Activated naive CD4-positive, alpha-beta T cell treated with anti-CD3 and anti-CD28 coated beads, Interleukin-2, amount 50 U/mL, for 24 hours (primary cell): ENCODE results near the gene PRKN.

Experiments used
- H3K27ac Mint-ChIP-seq: one replicate; pipeline ENCODE4 v1.8.0; 2021; ENCODE audit warnings: mild to moderate bottlenecking, mixed read lengths
- H3K27me3 Mint-ChIP-seq: one replicate; pipeline ENCODE4 v1.8.0; 2021; ENCODE audit warnings: mixed read lengths
- H3K36me3 Mint-ChIP-seq: one replicate; pipeline ENCODE4 v1.8.0; 2021; ENCODE audit warnings: mixed read lengths
- H3K4me1 Mint-ChIP-seq: one replicate; pipeline ENCODE4 v1.8.0; 2021; ENCODE audit warnings: mixed read lengths
- H3K4me3 Mint-ChIP-seq: one replicate; pipeline ENCODE4 v1.8.0; 2021; ENCODE audit warnings: mild to moderate bottlenecking, mixed read lengths
- H3K9me3 Mint-ChIP-seq: one replicate; pipeline ENCODE4 v1.8.0; 2021; ENCODE audit warnings: mixed read lengths

PRKN gene

DNA sequence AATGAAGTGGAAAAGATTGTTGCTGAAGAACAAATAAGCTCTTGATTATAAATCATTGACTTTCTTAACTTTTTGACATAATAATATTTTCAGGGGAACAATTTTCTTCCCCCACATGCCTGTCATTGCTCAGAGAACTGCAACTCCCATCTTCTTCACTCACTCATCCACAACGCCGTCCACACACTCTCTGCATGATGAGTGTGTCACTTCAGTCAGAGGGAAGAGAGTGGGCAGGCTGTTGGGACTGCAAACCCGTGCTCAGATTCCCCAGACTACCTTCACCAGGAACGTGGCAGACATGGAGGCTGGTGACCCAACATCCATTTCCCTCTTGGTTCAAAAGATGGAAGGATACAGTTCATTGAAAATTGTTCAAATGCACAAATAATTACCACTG is 650.8 kb downstream of the PRKN start:
- H3K9me3 Mint-ChIP-seq = peaks cover 8% of the 10 kb centered on the region
- no peaks in the 10 kb centered on the region for H3K4me1 Mint-ChIP-seq

DNA sequence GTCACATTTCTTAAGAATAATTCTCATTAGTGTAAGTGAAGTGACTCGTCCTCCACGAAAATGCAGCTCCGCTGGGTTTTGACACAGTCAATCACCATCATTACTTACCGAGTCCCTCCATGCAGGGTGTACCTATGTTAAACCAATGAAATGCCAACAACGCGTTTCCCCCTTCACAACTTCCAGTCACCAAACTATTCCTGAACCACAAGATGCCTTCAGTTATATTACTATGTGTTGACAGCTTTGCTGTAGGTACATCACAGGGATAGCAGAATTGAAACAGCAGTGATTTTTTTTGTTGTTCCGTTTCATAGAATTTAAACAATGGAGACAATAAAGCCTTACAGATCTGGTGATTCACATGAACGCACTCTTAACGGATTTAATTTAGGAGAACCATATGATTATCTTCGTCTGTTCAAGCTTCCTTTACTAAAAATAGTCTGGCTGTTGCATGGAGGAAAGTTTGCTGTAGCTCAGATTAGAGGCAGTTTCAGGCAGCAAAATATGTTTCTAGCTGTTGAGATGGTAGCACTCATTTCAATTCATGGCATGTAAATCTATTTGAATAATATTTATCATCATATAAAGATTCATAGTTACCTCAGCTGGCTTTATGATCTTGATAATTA is 652.8 kb downstream of the PRKN start:
- Mint-ChIP-seq H3K4me3 (no peak overlapping the region), H3K4me1 (no peaks in the 10 kb centered on the region), H3K36me3 (peaks cover 3% of the 10 kb centered on the region), H3K27ac (no peak overlapping the region), H3K9me3 (peaks cover 8% of the 10 kb centered on the region), H3K27me3 (no peaks in the 10 kb centered on the region)

More for the DNA sequence above, 650.8 kb downstream of the PRKN start:
- H3K27ac Mint-ChIP-seq = no peak overlapping the region
- no peaks in the 10 kb centered on the region for H3K27me3 Mint-ChIP-seq
- no peak overlapping the region for H3K4me3 Mint-ChIP-seq
- peaks cover 2% of the 10 kb centered on the region for H3K36me3 Mint-ChIP-seq

DNA sequence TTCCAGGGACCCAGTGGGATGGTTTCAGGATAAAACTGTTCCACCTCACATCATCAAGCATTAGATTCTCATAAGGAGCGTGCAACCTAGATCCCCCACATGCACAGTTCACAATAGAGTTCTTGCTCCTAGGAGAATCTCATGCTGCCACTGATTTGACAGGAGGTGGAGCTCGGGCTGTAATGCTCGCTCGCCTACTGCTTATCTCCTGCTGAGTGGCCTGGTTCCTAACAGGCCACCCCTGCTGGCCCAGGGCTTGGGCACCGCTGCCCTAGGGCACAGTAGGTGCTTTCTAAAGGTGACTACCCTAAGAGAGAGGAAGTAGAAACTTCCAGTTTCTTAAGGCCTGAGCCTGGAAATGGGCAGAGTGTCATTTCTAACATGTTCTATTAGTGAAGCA is 656.9 kb downstream of the PRKN start:
- Mint-ChIP-seq H3K36me3 (peaks cover 5% of the 10 kb centered on the region), H3K4me3 (no peak overlapping the region), H3K9me3 (peaks cover 10% of the 10 kb centered on the region), H3K27ac (no peak overlapping the region), H3K4me1 (no peaks in the 10 kb centered on the region), H3K27me3 (no peaks in the 10 kb centered on the region)

GRCh38 chr6:162069995-162070394 is 657.6 kb downstream of the PRKN start:
- Mint-ChIP-seq H3K36me3 (peaks cover 5% of the 10 kb centered on the region), H3K4me1 (no peaks in the 10 kb centered on the region), H3K27me3 (no peaks in the 10 kb centered on the region), H3K9me3 (peaks cover 10% of the 10 kb centered on the region), H3K4me3 (no peak overlapping the region), H3K27ac (no peak overlapping the region)

DNA sequence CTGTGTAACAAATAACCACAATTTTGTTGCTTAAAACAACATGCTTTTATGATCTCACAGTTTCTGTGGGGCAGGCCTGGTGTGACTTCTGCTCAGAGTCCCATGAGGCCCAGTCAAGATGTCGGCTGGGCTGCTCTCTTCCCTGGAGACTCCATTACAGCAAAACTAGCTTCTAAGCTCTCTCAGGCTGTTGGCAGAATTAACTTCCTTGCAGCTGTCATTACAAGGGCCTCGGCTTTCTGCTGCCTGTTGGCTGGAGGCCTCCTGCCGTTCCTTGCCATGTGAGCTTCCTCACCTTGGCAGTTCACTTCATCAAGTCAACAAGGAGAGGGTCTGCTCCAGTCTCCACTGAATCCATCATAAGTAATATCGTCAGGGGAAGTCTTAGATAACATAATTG is 659.2 kb downstream of the PRKN start:
- no peak overlapping the region for H3K27ac Mint-ChIP-seq
- H3K9me3 Mint-ChIP-seq = peaks cover 5% of the 10 kb centered on the region
- no peaks in the 10 kb centered on the region for H3K4me1 Mint-ChIP-seq
- H3K27me3 Mint-ChIP-seq = no peaks in the 10 kb centered on the region
- peaks cover 5% of the 10 kb centered on the region for H3K36me3 Mint-ChIP-seq
- H3K4me3 Mint-ChIP-seq = no peak overlapping the region

DNA sequence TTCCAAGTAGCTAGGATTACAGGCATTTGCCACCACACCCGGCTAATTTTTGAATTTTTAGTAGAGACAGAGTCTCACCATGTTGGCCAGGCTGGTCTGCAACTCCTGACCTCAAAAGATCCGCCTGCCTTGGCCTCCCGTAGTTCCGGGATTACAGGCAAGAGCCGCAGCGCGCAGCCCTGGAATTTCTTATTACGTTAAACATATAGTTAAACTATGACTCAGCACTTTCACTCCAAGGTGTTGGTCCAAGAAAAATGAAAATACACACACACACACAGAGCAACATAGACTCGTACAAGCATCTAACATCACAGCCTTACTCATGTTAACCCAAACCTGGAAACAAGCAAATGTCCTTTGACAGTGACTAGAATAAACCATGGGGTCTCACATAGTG is 663.9 kb downstream of the PRKN start:
- Mint-ChIP-seq H3K4me3 (no peak overlapping the region), H3K9me3 (no peaks in the 10 kb centered on the region), H3K4me1 (no peaks in the 10 kb centered on the region), H3K36me3 (peaks cover 1% of the 10 kb centered on the region), H3K27ac (no peak overlapping the region), H3K27me3 (no peaks in the 10 kb centered on the region)

DNA sequence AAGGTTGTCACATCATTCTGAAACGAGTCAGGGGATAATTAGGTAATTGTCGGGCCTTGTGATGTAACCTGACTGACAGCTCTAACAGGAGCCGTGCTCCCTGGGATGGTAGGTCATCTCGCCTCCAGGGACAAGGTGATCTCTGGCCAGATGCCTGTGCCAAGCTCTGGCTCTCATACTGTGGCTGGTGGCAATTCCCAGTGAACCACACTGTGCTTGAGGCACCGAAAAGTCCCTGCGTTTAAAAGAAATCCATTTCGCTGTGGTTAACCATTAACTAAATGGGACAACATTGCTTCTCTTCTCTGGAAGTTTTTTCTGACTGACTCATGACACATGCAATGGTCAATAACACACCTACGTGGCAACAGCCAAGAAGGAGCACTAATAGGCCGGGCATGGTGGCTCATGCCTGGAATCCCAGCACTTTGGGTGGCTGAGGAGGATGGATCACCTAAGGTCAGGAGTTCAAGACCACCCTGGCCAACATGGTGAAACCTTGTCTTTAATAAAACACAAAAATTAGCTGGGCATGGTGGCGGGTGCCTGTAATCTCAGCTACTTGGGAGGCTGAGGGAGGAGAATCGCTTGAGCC is 669.2 kb downstream of the PRKN start:
- H3K36me3 Mint-ChIP-seq = peaks cover 3% of the 10 kb centered on the region
- no peak overlapping the region for H3K4me3 Mint-ChIP-seq
- H3K9me3 Mint-ChIP-seq = no peaks in the 10 kb centered on the region

GRCh38 chr6:162056745-162057144 is 670.8 kb downstream of the PRKN start:
- Mint-ChIP-seq H3K9me3 (no peaks in the 10 kb centered on the region), H3K27ac (no peak overlapping the region), H3K4me3 (no peak overlapping the region), H3K4me1 (no peaks in the 10 kb centered on the region), H3K27me3 (no peaks in the 10 kb centered on the region), H3K36me3 (peaks cover 6% of the 10 kb centered on the region)

More for the DNA sequence above, 669.2 kb downstream of the PRKN start:
- Mint-ChIP-seq H3K27ac (no peak overlapping the region), H3K27me3 (no peaks in the 10 kb centered on the region), H3K4me1 (no peaks in the 10 kb centered on the region)

GRCh38 chr6:162056061-162056460 is 671.5 kb downstream of the PRKN start:
- peaks cover 6% of the 10 kb centered on the region for H3K36me3 Mint-ChIP-seq
- no peaks in the 10 kb centered on the region for H3K9me3 Mint-ChIP-seq
- H3K4me3 Mint-ChIP-seq = no peak overlapping the region
- H3K27ac Mint-ChIP-seq = no peak overlapping the region
- no peaks in the 10 kb centered on the region for H3K27me3 Mint-ChIP-seq
- no peaks in the 10 kb centered on the region for H3K4me1 Mint-ChIP-seq

- Mint-ChIP-seq H3K27me3 (no peaks in the 10 kb centered on the region), H3K36me3 (peaks cover 7% of the 10 kb centered on the region), H3K4me1 (no peaks in the 10 kb centered on the region), H3K4me3 (no peak overlapping the region), H3K9me3 (no peaks in the 10 kb centered on the region), H3K27ac (no peak overlapping the region)
These were observed 672.2 kb downstream of the PRKN start for GRCh38 chr6:162055365-162055764.

DNA sequence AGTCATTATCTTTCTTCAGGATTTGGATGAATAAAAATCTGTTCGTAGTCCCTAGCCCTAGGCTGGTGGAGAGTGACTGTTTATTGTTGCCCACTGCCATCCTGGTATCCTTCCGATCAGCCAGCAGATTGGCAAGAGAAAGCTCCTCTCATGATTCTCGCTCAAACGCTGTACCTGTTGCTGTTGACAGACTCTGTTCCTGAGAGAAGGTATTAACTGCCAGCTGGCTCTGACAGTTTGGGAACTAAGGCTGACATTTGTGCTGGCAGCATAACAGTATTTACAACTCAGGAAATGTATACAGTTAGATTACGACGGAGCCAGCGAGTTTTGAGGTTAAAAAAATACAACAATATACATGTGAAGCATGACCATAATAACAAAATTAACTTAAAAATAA is 674.5 kb downstream of the PRKN start:
- Mint-ChIP-seq H3K4me1 (no peaks in the 10 kb centered on the region), H3K9me3 (no peaks in the 10 kb centered on the region), H3K27ac (no peak overlapping the region), H3K27me3 (no peaks in the 10 kb centered on the region), H3K4me3 (no peak overlapping the region), H3K36me3 (peaks cover 9% of the 10 kb centered on the region)

GRCh38 chr6:162050579-162050978 is 677.0 kb downstream of the PRKN start:
- H3K27ac Mint-ChIP-seq = no peak overlapping the region

DNA sequence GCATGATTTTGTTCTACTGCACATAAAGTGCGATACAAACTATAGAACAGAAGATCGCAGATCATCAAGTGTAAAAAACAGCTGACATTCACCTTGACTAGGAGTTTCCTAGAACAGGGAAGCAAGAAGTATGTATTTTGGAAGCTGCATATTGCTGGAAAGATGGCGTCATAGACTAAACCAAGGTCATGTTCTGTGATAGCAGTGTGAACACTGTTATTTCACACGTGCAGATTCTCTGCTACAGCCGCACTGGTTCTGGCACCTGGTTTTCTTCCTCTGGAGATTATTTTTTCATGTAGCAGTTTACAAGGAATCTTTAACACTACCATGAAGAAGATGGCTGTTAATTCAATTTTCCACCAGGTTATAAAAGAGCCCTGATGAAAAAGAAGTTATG is 681.2 kb downstream of the PRKN start:
- Mint-ChIP-seq H3K4me1 (no peaks in the 10 kb centered on the region), H3K27me3 (no peaks in the 10 kb centered on the region), H3K36me3 (peaks cover 7% of the 10 kb centered on the region), H3K27ac (no peak overlapping the region), H3K9me3 (no peaks in the 10 kb centered on the region), H3K4me3 (no peak overlapping the region)

More at GRCh38 chr6:162050579-162050978, 677.0 kb downstream of the PRKN start:
- Mint-ChIP-seq H3K4me1 (no peaks in the 10 kb centered on the region), H3K36me3 (peaks cover 10% of the 10 kb centered on the region), H3K4me3 (no peak overlapping the region), H3K9me3 (no peaks in the 10 kb centered on the region), H3K27me3 (no peaks in the 10 kb centered on the region)

GRCh38 chr6:162032620-162033019 is 694.9 kb downstream of the PRKN start:
- peaks cover 2% of the 10 kb centered on the region for H3K36me3 Mint-ChIP-seq
- no peaks in the 10 kb centered on the region for H3K9me3 Mint-ChIP-seq
- H3K27me3 Mint-ChIP-seq = no peaks in the 10 kb centered on the region
- no peak overlapping the region for H3K4me3 Mint-ChIP-seq
- no peak overlapping the region for H3K27ac Mint-ChIP-seq
- no peaks in the 10 kb centered on the region for H3K4me1 Mint-ChIP-seq

GRCh38 chr6:162029873-162030576 is 697.5 kb downstream of the PRKN start:
- H3K27ac Mint-ChIP-seq = no peak overlapping the region
- H3K36me3 Mint-ChIP-seq = peaks cover 2% of the 10 kb centered on the region
- no peak overlapping the region for H3K4me3 Mint-ChIP-seq
- no peaks in the 10 kb centered on the region for H3K27me3 Mint-ChIP-seq
- H3K4me1 Mint-ChIP-seq = no peaks in the 10 kb centered on the region
- H3K9me3 Mint-ChIP-seq = no peaks in the 10 kb centered on the region

GRCh38 chr6:162026843-162027242 is 700.7 kb downstream of the PRKN start:
- H3K27me3 Mint-ChIP-seq = no peaks in the 10 kb centered on the region
- no peaks in the 10 kb centered on the region for H3K4me1 Mint-ChIP-seq
- peaks cover 7% of the 10 kb centered on the region for H3K36me3 Mint-ChIP-seq
- no peak overlapping the region for H3K4me3 Mint-ChIP-seq
- no peak overlapping the region for H3K27ac Mint-ChIP-seq
- H3K9me3 Mint-ChIP-seq = peaks cover 6% of the 10 kb centered on the region
